NOMO-1 treated with DMSO at 0.1 percent for 48 hours (cell line): ENCODE data around the gene PLA2G4E.

Experiments
- DNase-seq: peaks from one replicate; lab custom pipeline; 2025; ENCODE audit not compliant: unreplicated experiment; lab: John Stamatoyannopoulos, UW

PLA2G4E gene

DNA sequence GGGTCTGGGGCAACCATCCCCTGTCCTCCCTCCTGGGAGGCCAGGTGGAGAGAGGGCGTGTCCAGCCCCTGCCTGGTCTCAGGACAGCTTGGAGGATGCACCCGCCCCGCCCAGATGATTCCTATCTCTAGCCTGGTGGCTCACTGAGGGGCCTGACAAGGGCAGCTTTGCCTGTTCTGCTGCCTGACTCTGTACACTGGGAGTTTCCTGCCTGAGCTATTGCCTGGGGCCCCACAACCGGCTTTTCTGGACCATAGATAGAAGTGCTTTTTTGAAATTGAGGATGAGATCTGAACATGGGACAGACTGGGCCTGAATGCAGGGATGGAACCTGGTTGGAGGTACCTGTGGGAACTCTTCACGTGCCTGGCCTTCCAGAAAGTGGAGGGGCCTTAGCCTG lies 751 bp upstream of the PLA2G4E start:
- DNase-seq, result no peak

DNA sequence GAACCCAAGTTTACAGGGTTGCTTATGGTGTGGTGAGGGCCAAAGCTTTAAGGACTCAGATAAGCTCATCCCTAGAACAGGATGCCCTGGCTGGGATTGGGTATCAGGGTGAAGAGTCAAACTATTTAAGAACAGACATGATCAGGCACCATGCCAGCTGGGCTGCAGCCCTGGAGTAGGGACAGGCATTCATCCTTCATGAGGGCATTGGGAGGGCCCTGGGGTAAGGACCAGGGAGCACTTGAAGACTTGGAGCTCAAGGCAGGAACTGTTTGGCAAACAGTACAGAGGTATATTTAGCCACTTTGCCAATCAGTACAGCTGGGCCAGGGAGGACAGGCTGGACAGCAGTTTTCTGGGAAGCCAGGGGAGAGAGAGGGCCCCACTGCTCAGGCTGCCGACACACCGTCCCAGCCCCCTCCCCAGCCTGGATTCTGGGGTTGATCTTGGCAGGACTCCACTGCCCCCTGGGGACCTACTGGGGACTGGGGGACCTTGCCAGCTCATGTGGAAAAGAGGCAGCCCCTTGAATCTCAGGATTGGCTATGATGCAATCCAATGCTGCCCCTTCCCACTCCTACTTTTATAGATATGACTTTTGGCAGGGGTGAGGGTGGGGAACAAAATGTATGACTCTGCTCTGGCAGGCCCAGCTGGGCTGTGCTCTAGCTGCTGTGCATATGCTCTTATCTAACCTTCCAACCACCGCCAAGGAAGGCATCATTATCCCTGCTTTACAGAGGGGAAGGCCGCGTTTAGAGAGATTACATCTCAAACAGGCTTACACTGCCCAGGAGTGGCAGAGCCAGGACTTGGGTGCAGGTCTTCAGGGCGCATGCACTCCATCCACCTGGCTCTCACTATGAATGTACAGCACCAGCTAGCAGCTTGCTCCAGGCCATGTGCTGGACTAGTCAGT lies 2.3 kb downstream of the PLA2G4E start:
- DNase-seq, result no peak

DNA sequence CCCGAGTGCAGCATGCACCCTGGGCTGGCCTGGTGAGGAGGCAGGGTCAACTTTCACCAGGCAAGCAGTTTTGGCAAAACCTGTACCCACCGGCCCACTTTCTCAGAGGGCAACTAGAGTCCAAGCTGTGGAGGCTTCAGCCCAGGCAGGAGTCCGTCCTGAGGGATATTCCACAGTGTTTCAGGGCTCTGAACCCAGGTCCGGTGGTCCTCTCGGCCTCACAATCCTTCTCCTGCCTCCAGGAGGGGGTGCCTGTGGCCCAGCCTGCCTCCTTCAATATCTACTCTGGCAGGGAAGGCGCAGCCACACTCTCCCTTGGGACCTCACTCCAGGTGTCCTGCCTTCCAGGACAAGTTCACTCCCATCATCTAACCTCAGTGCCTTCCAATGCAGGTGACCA lies 3.9 kb downstream of the PLA2G4E start:
- DNase-seq, result no peak

DNA sequence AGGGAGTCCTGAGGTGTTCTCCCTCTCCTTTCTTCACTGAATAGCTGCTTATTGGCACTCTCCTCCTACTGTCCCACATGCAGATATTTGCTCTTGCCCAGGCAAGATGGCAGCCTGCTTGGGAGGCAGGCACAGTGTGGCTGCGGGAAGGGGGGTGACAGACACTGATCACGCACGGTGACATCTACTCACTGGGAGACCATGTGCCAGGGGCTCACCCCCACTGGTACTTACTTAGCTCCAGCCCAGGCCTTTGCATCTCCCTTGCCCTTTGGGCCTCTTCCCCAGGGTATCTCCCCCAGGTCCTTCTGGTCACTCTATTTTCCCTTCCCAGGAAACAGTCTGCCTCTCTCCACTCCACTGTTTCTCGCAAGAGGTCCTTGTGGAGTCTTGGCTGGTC lies 6.4 kb downstream of the PLA2G4E start:
- no peak for DNase-seq

DNA sequence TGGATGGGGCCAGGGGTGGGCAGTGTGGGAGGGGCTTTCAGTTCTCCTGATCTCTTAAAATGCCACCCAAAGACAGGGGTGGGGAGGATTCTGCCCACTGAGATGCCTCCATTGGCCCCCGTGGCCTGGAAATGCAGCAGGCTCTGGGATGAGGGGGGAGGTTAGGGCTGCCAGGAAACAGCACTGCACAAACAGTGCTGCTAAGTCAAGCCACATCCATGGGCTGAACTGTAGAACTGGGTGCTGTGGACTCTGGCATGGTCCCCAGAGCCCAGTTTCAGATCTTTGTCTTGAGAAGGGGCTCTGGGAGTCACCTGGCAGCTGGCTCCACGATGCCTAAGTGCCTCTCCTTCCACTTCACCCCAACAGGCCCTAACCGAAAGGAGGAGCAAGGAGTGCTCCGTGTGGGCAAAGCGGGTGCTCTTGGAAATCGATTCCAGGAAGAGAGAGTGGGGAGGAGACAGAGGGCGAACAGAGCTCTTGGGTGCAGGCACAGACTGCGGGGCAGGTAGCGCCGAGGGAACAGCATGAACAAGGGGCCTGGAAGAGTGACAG lies 7.8 kb downstream of the PLA2G4E start:
- DNase-seq, result no peak

DNA sequence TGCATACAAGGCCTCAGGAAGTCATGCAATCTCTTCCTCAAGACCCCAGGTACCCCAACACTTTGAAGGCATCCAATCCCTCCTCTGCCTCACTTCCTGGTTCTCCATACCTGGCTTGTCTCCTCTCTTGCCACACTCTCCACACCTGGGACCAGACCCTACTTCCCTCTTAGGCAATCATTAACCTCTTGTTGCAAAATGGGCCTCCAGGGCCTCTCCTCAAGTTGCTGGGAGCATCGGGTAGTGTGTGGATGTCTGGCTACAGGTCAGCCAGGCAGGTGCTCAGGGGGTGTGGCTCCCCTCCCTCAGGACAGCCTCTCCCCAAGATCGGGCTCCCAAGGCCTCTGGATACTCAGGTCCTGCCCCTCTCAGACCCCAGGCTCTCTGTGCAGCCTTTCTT lies 8.6 kb downstream of the PLA2G4E start:
- no peak for DNase-seq

DNA sequence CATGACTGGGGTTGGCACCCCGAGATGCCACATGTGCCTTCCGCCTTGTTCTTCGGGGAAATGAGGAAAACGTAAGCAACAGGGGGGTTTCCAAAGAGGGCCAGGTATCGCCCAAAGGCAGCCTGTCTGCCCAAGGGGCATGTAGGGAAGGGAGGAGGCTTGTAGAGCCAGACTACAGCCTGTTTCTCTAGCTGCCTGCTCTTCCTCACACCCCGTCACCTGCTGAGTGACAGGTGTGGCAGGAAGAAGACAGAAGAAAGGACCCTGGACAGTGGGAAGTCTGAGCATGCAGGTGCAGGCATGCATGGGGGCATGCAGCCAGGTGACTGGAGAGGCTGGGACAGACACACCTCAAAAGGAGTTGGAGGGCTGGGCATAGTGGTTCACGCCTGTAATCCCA lies 9.8 kb downstream of the PLA2G4E start:
- no peak for DNase-seq

DNA sequence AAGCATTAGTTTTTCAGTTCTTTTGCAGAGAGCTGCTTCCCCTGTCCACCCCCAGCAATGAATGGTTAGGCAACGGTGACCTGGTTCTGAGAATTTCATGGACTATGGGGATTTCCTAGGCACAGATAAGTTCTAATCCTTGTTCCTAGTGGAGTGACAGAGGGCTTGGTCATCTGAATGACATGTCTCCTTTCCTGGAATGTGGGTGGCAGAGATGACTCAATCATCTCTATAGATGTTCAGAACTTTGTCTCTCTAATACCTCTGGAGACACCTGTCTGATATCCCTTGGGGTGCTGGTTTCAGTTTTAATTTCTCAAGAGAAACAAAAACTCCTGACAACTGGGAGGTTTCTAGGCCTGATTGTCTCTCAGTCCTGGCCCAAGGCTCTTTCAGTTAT lies 10.4 kb downstream of the PLA2G4E start:
- DNase-seq, result no peak

DNA sequence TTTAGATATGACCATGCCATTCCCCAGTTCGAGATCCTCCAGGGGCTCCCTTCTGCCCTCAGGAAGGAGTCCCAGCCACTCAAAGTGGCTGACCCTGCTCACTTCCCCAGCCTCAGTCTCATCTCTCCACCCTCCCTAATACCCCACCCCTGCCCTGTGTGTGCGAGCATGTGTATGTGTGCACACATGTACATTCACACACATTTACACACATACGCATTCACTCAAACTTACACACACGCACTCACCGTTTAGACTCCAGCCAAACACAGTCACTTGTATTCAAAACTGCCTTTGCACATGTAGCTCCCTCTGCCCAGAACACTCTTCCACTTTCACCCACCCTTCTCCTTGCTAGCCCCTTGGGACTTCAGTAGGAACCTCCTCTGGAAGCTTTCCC lies 11.4 kb downstream of the PLA2G4E start:
- no peak for DNase-seq

DNA sequence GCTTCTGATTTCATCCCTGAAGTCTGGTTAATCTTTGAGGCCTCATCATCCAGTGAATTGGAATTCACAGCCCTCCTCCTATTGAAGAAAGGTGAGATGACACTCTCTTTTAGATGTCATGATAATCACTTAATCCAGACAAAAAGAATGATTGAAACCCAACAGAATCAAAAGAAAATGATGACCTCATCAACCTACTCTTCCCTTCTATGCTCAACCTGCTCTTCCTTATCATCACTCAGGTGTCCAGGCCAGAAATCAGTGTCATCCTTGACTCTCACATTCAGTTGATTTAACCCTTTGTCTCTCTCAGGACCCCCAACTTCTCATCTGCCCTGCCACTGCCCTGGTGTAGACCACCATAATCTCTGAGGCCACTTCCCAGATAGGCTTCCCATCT lies 11.8 kb downstream of the PLA2G4E start:
- no peak for DNase-seq

DNA sequence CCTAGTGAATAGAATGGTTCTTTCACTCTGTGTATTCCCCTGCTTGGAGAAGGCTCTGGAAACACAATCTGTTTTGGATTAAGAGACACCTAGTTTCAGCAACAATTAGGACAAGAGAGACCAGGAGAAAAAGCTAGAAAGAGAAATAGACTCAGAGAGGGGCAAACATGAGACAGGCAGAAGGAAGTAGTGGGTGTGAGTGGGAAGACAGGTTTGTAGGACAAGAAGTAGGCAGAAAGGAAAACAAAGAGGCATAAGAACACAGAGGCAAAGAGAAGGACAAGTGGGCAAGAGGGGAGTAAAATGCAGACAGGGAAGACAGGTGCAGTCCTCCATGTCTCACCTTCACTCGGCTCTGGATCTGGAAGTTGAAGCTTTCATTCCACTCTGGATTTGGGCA lies 13.5 kb downstream of the PLA2G4E start:
- DNase-seq, result no peak

DNA sequence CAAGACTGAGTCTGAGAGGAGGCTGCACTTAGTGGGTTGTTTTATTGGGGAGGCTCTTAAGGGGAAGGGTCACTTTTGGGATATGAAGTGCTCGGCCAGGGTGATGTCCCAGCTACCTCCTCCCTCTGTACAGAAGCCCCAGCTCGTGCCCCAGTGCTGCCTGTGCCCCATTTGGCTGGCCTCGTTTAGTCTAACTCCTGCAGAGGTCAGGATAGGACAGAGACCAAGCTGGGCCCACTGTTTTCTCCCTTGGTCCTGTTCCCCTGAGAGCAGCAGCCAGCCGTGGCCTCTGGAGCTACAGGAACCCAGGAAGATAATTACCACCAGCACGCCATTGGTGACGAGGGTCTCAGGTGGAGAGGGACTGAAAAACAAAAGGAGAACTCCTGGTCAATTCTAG lies 18.5 kb downstream of the PLA2G4E start:
- DNase-seq, result no peak

DNA sequence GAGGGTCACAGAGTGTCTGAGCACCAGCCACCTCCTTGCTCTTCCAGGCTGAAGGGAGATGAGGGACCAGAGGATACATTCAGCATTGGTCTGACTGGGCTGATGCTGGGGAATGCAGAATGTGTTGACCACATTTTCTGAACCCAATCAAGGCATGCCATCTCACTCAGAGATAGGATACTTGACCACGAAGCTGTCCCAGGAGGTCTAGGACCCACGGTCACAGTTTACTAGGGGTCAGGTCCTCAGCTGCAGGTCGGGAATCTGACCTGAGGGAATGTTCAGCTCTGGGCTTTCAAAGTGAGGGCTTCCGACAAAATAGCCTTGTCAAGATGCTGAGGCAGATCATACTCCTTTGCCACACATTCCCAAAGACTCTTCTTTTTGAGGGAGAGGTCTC lies 19.6 kb downstream of the PLA2G4E start:
- DNase-seq, result no peak

DNA sequence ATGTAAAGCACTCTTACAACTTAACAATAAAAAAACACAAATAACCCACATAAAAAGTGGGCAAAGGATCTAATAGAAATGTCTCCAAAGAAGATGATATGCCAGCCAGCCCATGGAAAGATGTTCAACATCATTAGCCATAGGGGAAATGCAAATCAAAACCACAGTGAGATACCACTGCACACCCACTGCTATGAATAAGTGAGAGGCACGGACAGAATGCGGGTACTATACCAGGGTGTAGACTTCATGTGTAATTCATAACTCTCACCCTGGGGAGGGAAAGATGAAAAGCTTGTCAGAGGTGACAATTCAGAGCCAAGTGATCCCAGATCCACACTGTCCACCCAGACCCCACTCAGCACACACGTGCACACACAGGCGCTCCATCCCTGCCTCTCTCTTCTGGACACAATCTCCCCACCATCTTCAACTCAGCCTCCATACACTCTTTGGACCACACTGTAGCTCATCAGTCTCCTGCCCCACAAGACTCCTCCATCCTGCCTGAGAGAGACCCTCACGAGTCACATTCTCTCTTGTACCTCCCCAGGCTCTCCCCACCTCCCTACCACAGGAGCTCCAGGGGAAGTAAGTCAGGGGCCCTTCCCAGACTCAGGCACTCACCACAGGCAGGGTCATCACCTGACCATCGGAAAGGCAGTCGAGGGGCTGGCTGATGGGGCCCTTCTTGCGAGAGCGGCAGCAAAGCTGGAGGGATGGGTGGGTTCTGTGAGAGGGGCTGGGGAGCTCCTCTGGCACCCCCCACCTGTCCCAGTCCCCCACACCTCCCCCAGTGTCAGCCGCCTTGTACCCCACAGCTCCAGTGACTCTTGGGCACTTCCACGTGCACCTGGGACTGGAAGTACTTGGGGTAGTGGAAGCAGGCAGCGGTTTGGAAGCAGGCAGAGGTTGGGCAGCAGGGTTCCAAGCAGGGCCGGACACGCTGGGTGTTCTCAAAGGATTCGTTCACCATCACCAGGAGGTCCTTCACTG lies 21.3 kb downstream of the PLA2G4E start:
- DNase-seq, result no peak

DNA sequence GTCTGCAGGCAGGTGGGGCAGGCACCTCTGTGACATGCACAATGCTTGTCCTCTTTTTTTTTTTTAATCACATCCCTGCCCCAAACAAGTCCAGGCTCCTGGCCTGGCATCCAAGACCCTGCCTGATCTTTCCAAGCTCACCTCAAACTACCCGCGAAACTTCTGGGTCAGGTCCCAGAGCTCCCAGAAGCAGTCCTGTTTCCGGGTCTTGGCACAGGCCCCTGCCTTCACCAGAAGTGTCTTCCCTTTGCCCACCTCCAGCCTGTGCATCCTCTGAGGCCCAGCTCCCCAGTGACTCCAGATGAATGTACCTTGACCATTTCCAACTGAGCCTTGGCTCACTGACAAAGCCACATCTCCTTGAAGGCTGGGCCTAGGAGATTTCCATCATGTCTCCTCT lies 23.0 kb downstream of the PLA2G4E start:
- DNase-seq, result no peak

DNA sequence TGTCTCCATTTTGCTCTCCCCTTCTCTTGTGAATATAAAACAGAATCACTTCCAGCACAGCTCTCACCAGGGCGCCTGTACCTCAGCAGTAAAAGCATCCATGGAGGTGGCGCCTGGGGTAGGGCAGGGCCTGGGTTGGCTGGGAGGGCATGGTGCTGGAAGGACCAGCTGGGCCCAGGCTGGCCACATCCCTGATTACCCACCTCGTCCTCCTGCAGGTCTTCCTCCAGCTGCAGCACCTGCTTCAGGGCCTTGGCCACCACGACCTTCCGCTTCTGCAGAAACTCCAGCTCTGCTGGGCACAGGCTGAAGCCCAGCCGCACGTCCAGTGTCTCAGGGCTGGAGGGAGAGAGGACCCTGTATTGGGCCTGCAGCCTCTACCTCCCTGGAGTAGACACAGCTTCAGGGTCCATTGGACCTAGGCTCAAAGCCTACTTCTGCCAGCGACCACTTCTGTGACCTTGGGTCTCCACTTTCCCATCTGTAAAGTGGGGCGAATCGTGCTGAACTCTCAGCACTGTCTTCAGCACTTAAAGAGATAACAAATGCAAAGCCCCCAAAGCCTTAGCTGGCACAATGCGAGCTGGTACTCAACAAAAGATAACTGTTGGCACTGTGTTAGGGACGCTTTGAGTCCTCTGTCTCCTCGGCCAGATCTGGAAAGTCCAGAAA lies 23.8 kb downstream of the PLA2G4E start:
- DNase-seq, result no peak

DNA sequence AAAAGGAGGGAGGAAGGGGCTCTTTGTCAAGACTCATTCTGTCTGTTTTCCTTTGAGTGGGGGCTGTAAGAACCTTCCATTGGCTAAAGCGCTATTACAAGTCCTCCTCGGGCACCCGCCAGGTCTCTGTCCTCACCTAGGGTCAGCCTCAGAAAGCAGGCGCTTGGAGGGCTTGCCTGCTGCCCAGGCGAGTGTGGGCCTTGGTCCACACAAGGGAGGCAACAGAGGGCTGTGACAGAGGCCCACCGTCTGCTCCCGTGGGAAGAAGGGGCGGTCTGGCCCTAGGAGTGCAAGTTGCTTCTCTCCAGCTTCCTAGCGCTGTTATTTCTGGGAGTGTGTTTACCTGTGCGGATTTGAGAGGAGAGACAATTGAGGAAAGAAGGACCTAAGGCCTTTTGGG lies 24.5 kb downstream of the PLA2G4E start:
- DNase-seq, result no peak

DNA sequence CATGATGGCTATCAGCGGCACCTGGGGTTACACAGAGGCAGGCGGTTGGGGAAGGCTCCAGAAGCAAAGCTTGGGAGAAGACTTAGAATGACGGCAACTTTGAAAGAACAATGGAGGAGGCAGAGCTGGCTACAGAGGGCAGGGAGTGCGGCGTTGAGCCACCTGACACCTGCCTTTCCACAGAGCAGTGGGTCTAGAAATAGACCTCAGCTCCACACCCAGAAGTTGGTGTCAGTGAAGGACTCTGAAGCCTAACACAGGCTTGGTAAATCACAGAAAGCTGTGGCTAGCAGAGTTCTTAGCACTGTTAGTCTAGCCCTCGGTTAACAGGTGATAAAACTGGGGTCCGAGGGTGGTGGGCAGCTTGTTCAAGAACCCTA lies 25.4 kb downstream of the PLA2G4E start:
- no peak for DNase-seq

DNA sequence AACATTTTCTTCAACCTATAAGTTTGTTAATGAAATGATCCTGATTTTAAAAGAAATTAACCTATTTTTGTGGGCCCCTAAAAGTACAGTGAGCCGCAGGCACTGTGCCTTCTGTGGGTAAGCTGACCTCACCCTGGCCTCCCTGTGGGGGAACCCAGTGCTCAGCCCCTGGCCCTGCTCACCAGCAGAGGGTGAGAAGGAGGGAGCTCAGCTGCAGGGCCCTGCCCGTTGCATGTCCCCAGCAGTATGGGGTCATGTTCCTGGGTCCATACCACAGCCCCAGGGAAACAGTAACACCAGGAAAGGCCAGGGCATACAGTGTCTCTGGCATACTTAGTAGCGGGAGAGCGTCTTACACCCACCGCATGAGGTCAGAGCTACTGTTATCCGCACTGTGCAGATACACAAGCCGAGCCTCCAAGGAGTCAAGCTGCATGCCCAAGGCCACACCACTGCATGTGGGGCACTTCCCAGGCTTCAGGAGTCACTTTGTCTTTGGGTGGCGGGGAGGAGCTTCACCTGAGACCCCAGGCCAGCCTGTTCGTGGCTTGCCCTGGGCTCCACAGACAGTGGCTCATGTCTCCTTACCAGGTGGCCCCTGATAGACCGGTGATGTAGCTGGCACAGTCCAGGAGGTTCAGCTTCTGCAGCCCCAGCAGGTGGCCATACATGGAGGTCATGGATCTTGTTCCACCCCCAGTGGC lies 25.9 kb downstream of the PLA2G4E start:
- no peak for DNase-seq

DNA sequence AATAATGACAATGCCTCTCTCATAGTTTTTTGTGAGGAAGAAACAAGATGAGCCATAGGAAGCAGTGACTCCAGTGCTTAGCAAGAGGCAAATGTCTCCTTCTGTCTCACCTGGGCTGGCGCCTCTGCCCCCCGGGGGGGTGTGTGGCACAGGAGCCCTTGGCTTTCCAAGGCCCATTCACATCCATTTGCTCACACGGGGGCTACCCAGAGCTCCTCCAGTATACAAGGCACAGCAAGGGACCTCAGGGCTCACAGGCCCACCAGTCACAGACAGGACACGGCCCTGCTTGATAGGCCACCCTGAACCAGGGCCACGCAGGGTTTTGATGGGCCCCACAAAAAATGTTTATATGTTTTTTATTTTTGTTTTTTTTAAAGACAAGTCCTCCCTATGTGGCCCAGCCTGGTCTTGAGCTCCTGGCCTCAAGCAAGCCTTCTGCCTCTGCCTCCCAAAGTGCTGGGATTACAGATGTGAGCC lies 26.6 kb downstream of the PLA2G4E start:
- no peak for DNase-seq
